B cell (primary cell): Measurements from ENCODE around the gene HNRNPK. TPM values are rescaled to one million over a fixed set of nuclear protein-coding genes. Genes with fewer than 3 reads are reported as not detected.

Experiments
- ATAC-seq: fragments of 200-7000 bp; cut with Tn5 transposase; one replicate; pipeline ENCODE4 v1.10.0; 2021; ENCODE audit warnings: low read depth, mild to moderate bottlenecking, moderate number of reproducible peaks, moderate library complexity
- CTCF ChIA-PET: fragments of 350-600 bp; sonication (Branson Sonifier 250); formaldehyde crosslinking; loops from one replicate; lab custom pipeline; 2021; ENCODE audit warnings: antibody characterized with exemption, inconsistent platforms; lab: Charles Lee
- POLR2A ChIA-PET: fragments of 350-600 bp; sonication (Branson Sonifier 250); formaldehyde crosslinking; loops from one replicate; lab custom pipeline; 2021; ENCODE audit warnings: antibody characterized with exemption; lab: Charles Lee
- DNase-seq: peaks from one replicate; pipeline ENCODE4 v3.0.0; 2013
- H2AFZ ChIP-seq: 2 replicates; pipeline ENCODE4 v1.6.1; 2012; ENCODE audit warnings: mild to moderate bottlenecking, low read depth, low read length; ENCODE audit not compliant: insufficient read depth, poor library complexity, severe bottlenecking
- H3K27ac ChIP-seq, 2 donors: 1 replicate in 1 of 2; 2 replicates in 1 of 2; pipeline ENCODE4 v1.5.1; 2012 to 2013; ENCODE audit warnings: low read length in 2 of 2, mild to moderate bottlenecking in 2 of 2, moderate library complexity in 1 of 2
- H3K27me3 ChIP-seq, 4 experiments: fragments of 200-600 bp in 1 of 4; sonication (generic) in 1 of 4; replicated peaks in 1 of 4; 1 replicate in 2 of 4; 2 replicates in 2 of 4; pipeline versions ENCODE4 v1.6.1 to v1.7.0; 2013 to 2016; ENCODE audit warnings: low read length in 3 of 4, mild to moderate bottlenecking in 2 of 4, mixed read lengths in 1 of 4, moderate library complexity in 1 of 4; ENCODE audit not compliant: insufficient read depth in 4 of 4, control insufficient read depth in 3 of 4; ENCODE audit errors: control extremely low read depth in 1 of 4
- H3K36me3 ChIP-seq, 2 experiments: replicated peaks in 1 of 2; 1 replicate in 1 of 2; 2 replicates in 1 of 2; pipeline versions ENCODE4 v1.6.1 to v1.7.1; 2013; ENCODE audit warnings: low read length in 1 of 2; ENCODE audit not compliant: insufficient read depth in 2 of 2, control insufficient read depth in 1 of 2; ENCODE audit errors: control extremely low read depth in 1 of 2, extremely low read depth in 1 of 2
- H3K4me1 ChIP-seq, 2 donors: fragments of 200-600 bp in 1 of 2; sonication (generic) in 1 of 2; 1 replicate in 1 of 2; 2 replicates in 1 of 2; pipeline versions ENCODE4 v1.5.1 to v1.6.1; 2013 to 2017; ENCODE audit warnings: low read length in 2 of 2; ENCODE audit not compliant: control insufficient read depth in 2 of 2, insufficient read depth in 2 of 2
- H3K4me2 ChIP-seq: replicated peaks from 2 replicates; pipeline ENCODE3; 2012; ENCODE audit warnings: mild to moderate bottlenecking, low read depth, low read length; ENCODE audit not compliant: poor library complexity, severe bottlenecking
- H3K4me3 ChIP-seq, 5 experiments: fragments of 200-600 bp in 1 of 5; sonication (generic) in 1 of 5; 1 replicate in 3 of 5; 2 replicates in 2 of 5; pipeline versions ENCODE4 v1.5.1 to v1.7.0; 2011 to 2016; ENCODE audit warnings: low read length in 4 of 5, mild to moderate bottlenecking in 4 of 5, low read depth in 2 of 5, control low read depth in 1 of 5, moderate library complexity in 1 of 5; ENCODE audit not compliant: insufficient read depth in 1 of 5; ENCODE audit errors: control extremely low read depth in 1 of 5, extremely low read depth in 1 of 5
- H3K79me2 ChIP-seq: fragments of 200-600 bp; sonication (generic); one replicate; pipeline ENCODE4 v1.6.0; 2016; ENCODE audit warnings: low read length; ENCODE audit not compliant: control insufficient read depth, insufficient read depth
- H3K9ac ChIP-seq: fragments of 200-600 bp; sonication (generic); 2 replicates; pipeline ENCODE4 v1.6.1; 2017; ENCODE audit warnings: mild to moderate bottlenecking, low read length, moderate library complexity
- H3K9me3 ChIP-seq, 3 donors: one replicate each; pipeline versions ENCODE4 v1.6.1 to v1.7.1; 2013; ENCODE audit warnings: low read length in 2 of 3; ENCODE audit not compliant: control insufficient read depth in 2 of 3, insufficient read depth in 1 of 3; ENCODE audit errors: control extremely low read depth in 1 of 3
- H4K20me1 ChIP-seq: 2 replicates; pipeline ENCODE4 v1.6.0; 2012; ENCODE audit warnings: mild to moderate bottlenecking, low read length; ENCODE audit not compliant: insufficient read depth, control insufficient read depth, poor library complexity, severe bottlenecking
- H3K27ac Mint-ChIP-seq: one replicate; pipeline ENCODE4 v1.8.0; 2021; ENCODE audit warnings: mixed read lengths
- H3K27me3 Mint-ChIP-seq: one replicate; pipeline ENCODE4 v1.8.0; 2021; ENCODE audit warnings: mixed read lengths
- H3K4me1 Mint-ChIP-seq: one replicate; pipeline ENCODE4 v1.8.0; 2021; ENCODE audit warnings: mixed read lengths
- H3K4me3 Mint-ChIP-seq: one replicate; pipeline ENCODE4 v1.8.0; 2021; ENCODE audit warnings: mixed read lengths
- H3K9me3 Mint-ChIP-seq: one replicate; pipeline ENCODE4 v1.8.0; 2022; ENCODE audit warnings: mixed read lengths; ENCODE audit not compliant: insufficient read depth
- EZH2 ChIP-seq: IDR thresholded peaks from 2 replicates; pipeline ENCODE4 v1.6.1; 2012; ENCODE audit warnings: borderline replicate concordance, low read depth, mild to moderate bottlenecking, moderate library complexity, low read length; ENCODE audit not compliant: insufficient read depth, poor library complexity, severe bottlenecking
- WGBS: methylation state at CpG from one replicate; pipeline ENCODE4 v1.1.5; 2013; ENCODE audit warnings: missing lambda C conversion rate; ENCODE audit not compliant: insufficient coverage; 5-methylcytosine and 5-hydroxymethylcytosine counted together
- intact Hi-C: fragments of 100-400 bp; cut with micrococcal nuclease; formaldehyde crosslinking; loops from one replicate; pipeline ENCODE4 v1.10.0; 2022
- polyA plus RNA-seq: library from polyadenylated mRNA; depleted of rRNA; stranded (reverse); fragments of >200 nt; gene quantifications from 2 replicates; pipeline ENCODE4 v1.2.3, GENCODE V29; 2012
- total RNA-seq, 2 donors: library from RNA; stranded (reverse); fragments of 120-200 nt in 1 of 2; gene quantifications; 1 replicate in 1 of 2; 2 replicates in 1 of 2; pipeline versions ENCODE4 v1.2.3 to v1.2.4, GENCODE V29; 2013 to 2022
- TF ChIP-seq, protein P1 (sequence below): fragments of 200-600 bp; IDR thresholded peaks from one replicate; pipeline ENCODE4 v1.8.0; 2022; ENCODE audit warnings: antibody characterized with exemption, mild to moderate bottlenecking

Gene HNRNPK
- total and polyA plus RNA-seq, 2 donors (not counting 1 experiment from before 2014, with no cell fraction given): 210 to 524 TPM

DNA sequence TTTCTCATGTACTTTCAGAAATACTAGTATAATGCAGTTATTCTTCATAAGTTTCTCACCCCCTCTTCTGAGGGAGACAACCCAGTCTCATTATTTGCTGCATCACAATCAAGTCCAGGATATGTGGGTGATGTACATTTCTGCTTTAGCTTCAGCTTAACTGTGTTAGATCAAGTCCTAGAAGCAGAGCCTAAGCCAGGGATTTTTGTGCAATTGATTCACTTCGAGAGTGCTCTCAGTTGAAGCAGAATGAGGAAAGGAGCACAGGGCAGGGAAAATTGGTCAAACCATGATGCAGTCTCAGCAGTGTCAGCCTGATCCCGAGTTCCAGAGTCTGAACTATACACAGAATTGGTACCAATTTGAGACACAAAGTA lies 15.1 kb downstream of the HNRNPK start:
- no peaks in the 10 kb centered on the region for H3K79me2 ChIP-seq
- Mint-ChIP-seq H3K9me3 (no peaks in the 10 kb centered on the region), H3K27ac (no peak overlapping the region), H3K4me1 (no peaks in the 10 kb centered on the region), H3K4me3 (no peak overlapping the region), H3K27me3 (no peaks in the 10 kb centered on the region)
- no peaks in the 10 kb centered on the region for H3K4me1 ChIP-seq
- no peaks in the 10 kb centered on the region for H3K9me3 ChIP-seq
- peak; percentile 21 for DNase-seq
- no peaks in the 10 kb centered on the region for H3K27me3 ChIP-seq
- CTCF ChIA-PET: no interaction called here
- H3K4me2 ChIP-seq: no peak overlapping the region
- no peak overlapping the region for H2AFZ ChIP-seq
- TF ChIP-seq, protein P1, sequence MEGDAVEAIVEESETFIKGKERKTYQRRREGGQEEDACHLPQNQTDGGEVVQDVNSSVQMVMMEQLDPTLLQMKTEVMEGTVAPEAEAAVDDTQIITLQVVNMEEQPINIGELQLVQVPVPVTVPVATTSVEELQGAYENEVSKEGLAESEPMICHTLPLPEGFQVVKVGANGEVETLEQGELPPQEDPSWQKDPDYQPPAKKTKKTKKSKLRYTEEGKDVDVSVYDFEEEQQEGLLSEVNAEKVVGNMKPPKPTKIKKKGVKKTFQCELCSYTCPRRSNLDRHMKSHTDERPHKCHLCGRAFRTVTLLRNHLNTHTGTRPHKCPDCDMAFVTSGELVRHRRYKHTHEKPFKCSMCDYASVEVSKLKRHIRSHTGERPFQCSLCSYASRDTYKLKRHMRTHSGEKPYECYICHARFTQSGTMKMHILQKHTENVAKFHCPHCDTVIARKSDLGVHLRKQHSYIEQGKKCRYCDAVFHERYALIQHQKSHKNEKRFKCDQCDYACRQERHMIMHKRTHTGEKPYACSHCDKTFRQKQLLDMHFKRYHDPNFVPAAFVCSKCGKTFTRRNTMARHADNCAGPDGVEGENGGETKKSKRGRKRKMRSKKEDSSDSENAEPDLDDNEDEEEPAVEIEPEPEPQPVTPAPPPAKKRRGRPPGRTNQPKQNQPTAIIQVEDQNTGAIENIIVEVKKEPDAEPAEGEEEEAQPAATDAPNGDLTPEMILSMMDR: no peak
- no peak for TF ChIP-seq EZH2
- H3K9ac ChIP-seq: no peak overlapping the region
- H4K20me1 ChIP-seq: peaks cover 12% of the 10 kb centered on the region
- 73% methylated on average over 1 of the region's 2 CpGs for WGBS
- H3K27ac ChIP-seq: peak overlapping the region in 1 of 2 donors; percentile 42
- no peak for ATAC-seq
- peaks cover 8 to 15% of the 10 kb centered on the region in 2 experiments for H3K36me3 ChIP-seq
- H3K4me3 ChIP-seq: no peak overlapping the region
- intact Hi-C loops: no loop called here
- POLR2A ChIA-PET: interaction anchor here (0.6 to 1.8 kb wide), 2 partner anchors 8 to 15 kb away, joined by 3 to 11 read pairs; partner anchors contain the start of genes HNRNPK and RMI1

DNA sequence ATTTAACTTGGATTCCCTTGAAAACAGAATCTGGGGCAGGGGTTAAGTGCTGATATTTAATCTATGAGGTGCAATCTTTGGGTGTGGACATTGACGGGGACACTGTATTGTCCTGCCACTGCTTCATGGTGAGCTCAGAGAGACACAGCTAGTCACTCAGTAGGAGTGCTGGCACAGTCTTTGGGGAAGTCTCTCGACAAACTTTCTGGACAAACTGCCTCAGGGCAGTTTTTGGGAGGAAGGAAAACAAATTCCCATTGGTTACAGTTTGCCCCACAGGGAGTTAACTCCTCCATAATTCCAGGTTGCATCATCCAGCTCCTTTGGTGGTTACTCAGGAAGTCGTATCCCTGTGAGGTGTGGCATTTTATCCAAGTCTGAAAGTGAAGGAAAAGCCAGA lies 17.9 kb downstream of the HNRNPK start:
- ATAC-seq: no peak

More for the DNA sequence above, 17.9 kb downstream of the HNRNPK start:
- Histone ChIP-seq H3K36me3 (peaks cover under 1 to 2% of the 10 kb centered on the region in 2 experiments), H3K4me3 (no peak overlapping the region), H3K4me1 (peaks cover 0 to 1% of the 10 kb centered on the region in 2 donors), H3K4me2 (no peak overlapping the region), H2AFZ (no peak overlapping the region), H4K20me1 (peaks cover 4% of the 10 kb centered on the region), H3K79me2 (no peaks in the 10 kb centered on the region), H3K27me3 (no peaks in the 10 kb centered on the region), H3K9ac (no peak overlapping the region), H3K9me3 (no peaks in the 10 kb centered on the region), H3K27ac (no peak overlapping the region)
- CTCF ChIA-PET: interaction anchor here (1.0 kb wide), 1 partner anchor 25 kb away, joined by 5 read pairs; no protein-coding TSS in a partner anchor
- no peak overlapping the region for H3K27ac Mint-ChIP-seq
- POLR2A ChIA-PET: interaction anchor here (2.0 kb wide), 1 partner anchor 18 kb away, joined by 9 read pairs; the partner anchor contains the start of genes HNRNPK and RMI1
- no peak overlapping the region for H3K4me3 Mint-ChIP-seq
- H3K4me1 Mint-ChIP-seq: peaks cover 2% of the 10 kb centered on the region
- no peak for DNase-seq
- no peaks in the 10 kb centered on the region for H3K27me3 Mint-ChIP-seq
- WGBS: 92% methylated on average over 2 of the region's 3 CpGs
- TF ChIP-seq EZH2: no peak
- TF ChIP-seq, protein P1: no peak
- H3K9me3 Mint-ChIP-seq: no peaks in the 10 kb centered on the region
- intact Hi-C loops: no loop called here
